HG02852 (cell line): ENCODE measurements around the gene TRIM71.
"Not testable (repeated sequence)": the region's sequence is repeated elsewhere in the genome, so short reads cannot be mapped to it uniquely, and the experiment has no call there.

Experiments used
- ATAC-seq: cut with Tn5 transposase; IDR thresholded peaks from one replicate; pipeline ENCODE4 v1.9.1; 2021; ENCODE audit warnings: mild to moderate bottlenecking, moderate library complexity; ENCODE audit not compliant: unreplicated experiment

TRIM71 gene

GRCh38 chr3:32922078-32922477 lies 104.3 kb downstream of the TRIM71 start:
- ATAC-seq, result no peak

- ATAC-seq, result no peak
These were observed 112.4 kb downstream of the TRIM71 start for GRCh38 chr3:32930161-32930560.

- not testable (repeated sequence) for ATAC-seq
These were observed 113.5 kb downstream of the TRIM71 start for GRCh38 chr3:32931273-32931672.

DNA sequence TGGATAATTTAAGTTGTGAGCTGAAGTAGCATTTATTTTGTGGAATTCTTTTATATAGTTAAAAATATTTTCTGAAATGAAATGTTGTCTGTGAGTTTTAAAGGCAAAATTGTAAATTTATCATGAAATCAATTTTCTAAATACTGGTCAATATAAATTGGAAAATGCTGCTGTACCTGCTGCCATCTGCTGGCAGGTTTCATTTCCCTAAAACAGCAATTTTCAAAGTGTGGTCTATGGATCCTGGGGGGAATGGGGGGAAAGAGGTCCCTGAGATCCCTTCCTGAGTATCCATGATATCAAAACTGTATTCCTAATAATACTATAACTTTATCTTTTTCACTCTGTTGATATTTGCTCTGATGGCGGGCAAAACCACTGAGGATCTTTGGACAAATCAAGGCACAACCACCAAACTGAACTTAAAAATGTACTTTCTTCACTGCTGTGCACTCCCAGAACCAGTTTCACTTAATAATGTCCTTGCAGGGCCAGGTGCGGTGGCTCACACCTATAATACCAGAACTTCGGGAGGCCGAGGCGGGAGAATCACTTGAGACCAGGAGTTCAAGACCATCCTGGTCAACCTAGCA lies 116.4 kb downstream of the TRIM71 start:
- no peak for ATAC-seq

DNA sequence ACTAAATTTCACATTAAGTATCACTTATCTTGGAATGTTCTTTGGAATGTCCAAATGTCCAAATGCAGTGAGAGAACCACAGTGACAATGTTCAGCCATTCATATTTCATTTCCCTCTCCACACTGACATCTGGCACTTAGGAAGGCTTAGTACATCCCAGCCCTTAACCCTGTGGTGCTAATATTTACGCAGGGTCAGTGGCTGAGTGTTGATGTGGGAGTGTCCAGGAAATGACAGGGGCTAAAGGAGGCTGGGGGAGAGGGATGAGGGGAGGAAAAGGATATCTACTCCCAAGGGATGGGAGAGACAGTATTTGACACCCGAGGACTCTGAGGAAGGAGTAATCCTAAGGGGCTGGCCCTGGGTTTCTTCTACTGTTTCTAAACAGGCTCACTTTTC lies 119.5 kb downstream of the TRIM71 start:
- ATAC-seq, result no peak

DNA sequence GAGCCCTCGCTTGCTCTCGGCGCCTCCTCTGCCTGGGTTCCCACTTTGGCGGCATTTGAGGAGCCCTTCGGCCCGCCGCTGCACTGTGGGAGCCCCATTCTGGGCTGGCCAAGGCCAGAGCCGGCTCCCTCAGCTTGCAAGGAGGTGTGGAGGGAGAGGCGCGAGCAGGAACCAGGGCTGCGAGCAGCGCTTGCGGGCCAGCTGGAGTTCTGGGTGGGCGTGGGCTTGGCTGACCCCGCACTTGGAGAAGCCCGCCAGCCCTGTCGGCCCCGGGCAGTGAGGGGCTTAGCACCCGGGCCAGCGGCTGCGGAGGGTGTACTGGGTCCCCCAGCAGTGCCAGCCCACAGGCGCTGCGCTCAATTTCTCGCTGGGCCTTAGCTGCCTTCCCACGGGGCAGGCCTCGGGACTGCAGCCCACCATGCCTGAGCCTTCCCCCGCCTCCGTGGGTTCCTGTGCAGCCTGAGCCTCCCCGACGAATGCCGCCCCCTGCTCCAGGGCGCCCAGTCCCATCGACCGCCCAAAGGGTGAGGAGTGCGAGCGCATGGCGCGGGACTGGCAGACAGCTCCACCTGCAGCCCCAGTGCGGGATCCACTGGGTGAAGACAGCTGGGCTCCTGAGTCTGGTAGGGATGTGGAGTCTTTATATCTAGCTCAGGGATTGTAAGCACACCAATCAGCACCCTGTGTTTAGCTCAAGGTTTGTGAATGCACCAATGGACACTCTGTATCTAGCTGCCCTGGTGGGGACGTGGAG lies 121.9 kb downstream of the TRIM71 start:
- not testable (repeated sequence) for ATAC-seq

DNA sequence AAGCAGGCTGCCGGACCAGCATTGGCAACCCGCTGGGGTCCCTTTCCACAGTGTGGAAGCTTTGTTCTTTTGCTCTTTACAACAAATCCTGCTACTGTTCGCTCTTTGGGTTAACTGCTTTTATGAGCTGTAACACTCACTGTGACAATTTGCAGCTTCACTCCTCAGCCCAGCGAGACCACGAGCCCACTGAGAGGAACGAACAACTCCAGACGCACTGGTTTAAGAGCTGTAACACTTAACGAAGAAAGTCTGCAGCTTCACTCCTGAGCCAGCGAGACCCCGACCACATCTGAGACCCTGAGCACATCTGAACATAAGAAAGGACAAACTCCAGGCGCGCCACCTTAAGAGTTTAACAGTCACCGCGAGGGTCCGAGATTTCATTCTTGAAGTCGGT lies 122.9 kb downstream of the TRIM71 start:
- no peak for ATAC-seq

DNA sequence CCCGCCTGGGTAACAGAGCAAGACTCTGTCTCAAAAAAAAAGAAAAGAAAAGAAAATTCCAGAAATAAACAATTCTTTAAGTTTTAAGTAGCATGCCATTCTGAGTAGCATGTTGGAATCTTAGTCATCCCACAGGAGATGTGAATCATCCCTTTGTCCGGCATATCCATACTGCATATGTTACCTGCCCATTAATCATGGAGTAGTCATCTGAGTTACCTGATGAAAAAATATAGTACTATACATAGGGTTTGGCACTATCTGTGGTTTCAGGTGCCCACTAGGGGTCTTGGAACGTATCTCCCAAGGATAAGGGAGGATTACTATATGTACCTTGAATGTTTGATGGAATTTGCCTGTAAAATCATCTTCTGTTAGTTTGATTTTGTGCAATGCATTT lies 127.3 kb downstream of the TRIM71 start:
- ATAC-seq, result no peak

GRCh38 chr3:32945598-32945997 lies 127.8 kb downstream of the TRIM71 start:
- not testable (repeated sequence) for ATAC-seq

GRCh38 chr3:32946973-32947788 lies 129.4 kb downstream of the TRIM71 start:
- ATAC-seq, result peak; percentile 16
